Tracheal epithelial cell (primary cell): Measurements from ENCODE around the gene DPP6. TPM values are rescaled to one million over a fixed set of nuclear protein-coding genes. Genes with fewer than 3 reads are reported as not detected.

Experiments used
- total RNA-seq: library from RNA; depleted of rRNA; stranded (reverse); fragments of >200 nt; gene quantifications from 2 replicates; pipeline ENCODE4 v1.2.1, GENCODE V29; 2014

The DPP6 gene
- not detected in 2 replicates for total RNA-seq

DNA sequence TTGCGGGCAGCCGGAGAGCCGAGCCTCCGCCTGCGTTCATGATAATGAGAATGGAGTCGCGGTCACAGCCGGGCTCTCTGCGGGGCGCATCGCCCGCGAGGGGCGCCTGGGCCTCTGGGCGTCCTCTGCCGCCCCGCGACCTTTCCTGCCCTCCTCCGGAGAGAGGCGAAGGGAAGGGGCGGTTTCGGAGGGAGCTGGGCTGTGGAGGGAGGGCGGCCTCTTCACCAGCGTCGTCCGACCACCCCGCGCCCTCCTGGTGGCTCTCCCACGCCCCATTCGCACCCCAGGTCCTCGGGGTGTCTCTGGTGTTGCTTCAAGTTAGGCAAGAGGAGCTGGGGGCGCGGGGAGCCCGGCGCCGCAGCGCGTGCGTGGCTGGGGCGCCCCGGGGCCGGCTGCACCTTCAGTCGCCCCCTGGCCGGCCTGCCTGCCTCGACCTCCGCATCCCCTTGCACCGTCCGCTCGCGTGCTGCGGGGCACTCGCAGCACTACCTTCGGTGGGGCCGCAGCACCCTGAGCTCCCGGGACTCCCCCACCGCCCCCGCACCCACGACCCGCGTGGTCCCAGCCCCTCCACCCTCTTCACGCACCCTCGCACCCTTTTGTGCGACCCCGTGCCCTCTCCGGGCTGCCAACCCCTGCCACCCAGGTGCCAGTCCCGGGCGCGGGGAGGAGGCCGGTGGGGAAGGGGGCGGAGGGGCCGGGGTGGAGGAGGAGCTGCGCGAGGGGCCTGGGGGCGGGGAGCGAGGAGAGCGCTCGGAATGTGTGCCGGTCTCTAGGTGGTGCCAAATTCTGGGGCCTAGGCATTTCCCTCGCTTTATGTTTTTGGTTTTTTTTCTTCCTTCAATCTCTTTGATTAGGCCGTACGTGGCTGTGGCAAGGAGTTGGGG lies at the start of gene DPP6:
Gene DPP6, plus strand, starts transcription at position 756 of the 887 bp plus-strand sequence.

